Activated T-helper 1 cell treated with Interleukin-2 at 50 U/mL for 16 hours (primary cell): Measurements from ENCODE around the gene AMTN.

Experiments used
- DNase-seq: peaks from one replicate; pipeline ENCODE4 v3.0.0-alpha.2; 2020; ENCODE audit warnings: low read depth

Gene AMTN

GRCh38 chr4:70559924-70560323 is 41.6 kb downstream of the AMTN start:
- DNase-seq = no peak

- DNase-seq = no peak
These were observed 45.7 kb downstream of the AMTN start for GRCh38 chr4:70564033-70564432.

- no peak for DNase-seq
These were observed 52.4 kb downstream of the AMTN start for GRCh38 chr4:70570796-70571195.

- no peak for DNase-seq
These were observed 53.4 kb downstream of the AMTN start for GRCh38 chr4:70571772-70572171.

GRCh38 chr4:70575964-70576363 is 57.6 kb downstream of the AMTN start:
- DNase-seq = no peak

GRCh38 chr4:70577220-70577927 is 59.0 kb downstream of the AMTN start:
- no peak for DNase-seq

- DNase-seq = no peak
These were observed 63.6 kb downstream of the AMTN start for GRCh38 chr4:70581980-70582379.
